Duodenal mucosa (tissue), 2 donors: ENCODE measurements around the gene TNFRSF1B.

Source experiments
- H3K27ac ChIP-seq: one replicate; pipeline ENCODE4 v1.7.0; 2013; ENCODE audit warnings: low read depth, low read length
- H3K27me3 ChIP-seq, 2 donors: one replicate each; pipeline ENCODE4 v1.7.0; 2013; ENCODE audit warnings: low read length in 2 of 2, control low read depth in 1 of 2; ENCODE audit not compliant: insufficient read depth in 2 of 2, control insufficient read depth in 1 of 2
- H3K36me3 ChIP-seq, 2 donors: one replicate each; pipeline ENCODE4 v1.7.0; 2013; ENCODE audit warnings: low read length in 2 of 2, control low read depth in 1 of 2; ENCODE audit not compliant: insufficient read depth in 2 of 2, control insufficient read depth in 1 of 2
- H3K4me1 ChIP-seq, 2 donors: one replicate each; pipeline ENCODE4 v1.7.0; 2013; ENCODE audit warnings: low read length in 2 of 2, control low read depth in 1 of 2; ENCODE audit not compliant: insufficient read depth in 2 of 2, control insufficient read depth in 1 of 2
- H3K4me3 ChIP-seq, 2 donors: one replicate each; pipeline ENCODE4 v1.7.0; 2013; ENCODE audit warnings: low read length in 2 of 2, low read depth in 1 of 2
- H3K9ac ChIP-seq, 2 donors: one replicate each; pipeline ENCODE4 v1.7.0; 2013; ENCODE audit warnings: low read length in 2 of 2, low read depth in 1 of 2
- H3K9me3 ChIP-seq, 2 donors: one replicate each; pipeline ENCODE4 v1.7.0; 2013; ENCODE audit warnings: low read length in 2 of 2, control low read depth in 1 of 2; ENCODE audit not compliant: control insufficient read depth in 1 of 2

Gene TNFRSF1B

DNA sequence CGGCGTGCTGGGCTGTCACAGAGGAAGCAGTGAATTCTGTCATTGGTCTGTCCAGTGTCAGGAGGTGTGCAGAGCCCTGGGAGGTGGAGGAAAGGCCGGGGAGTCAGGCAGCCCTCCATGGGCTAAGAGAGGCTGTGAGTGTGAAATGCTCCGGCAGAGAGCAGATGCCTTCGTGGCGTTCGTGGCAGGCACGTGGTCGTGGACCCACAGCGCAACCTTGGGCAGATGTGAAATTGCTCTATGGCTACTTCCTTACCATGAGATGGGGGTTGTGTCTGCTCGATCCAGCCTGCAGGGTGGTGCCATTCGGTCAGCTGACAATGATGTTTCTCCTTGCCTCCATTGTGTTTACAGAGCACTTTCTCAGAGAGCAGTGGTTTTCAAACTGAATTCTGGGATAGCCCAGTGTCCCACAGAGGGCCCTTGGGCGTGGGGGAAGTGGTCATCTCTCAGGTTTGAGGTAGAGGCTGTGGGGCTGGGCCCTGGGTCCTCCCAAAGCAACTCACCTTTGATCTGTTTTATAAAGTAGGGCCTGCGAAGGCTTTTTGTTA lies 27.9 kb downstream of the TNFRSF1B start:
- Histone ChIP-seq H3K9me3 (no peaks in the 10 kb centered on the region), H3K9ac (no peak overlapping the region), H3K4me3 (no peak overlapping the region), H3K4me1 (no peaks in the 10 kb centered on the region), H3K27ac (no peak overlapping the region), H3K36me3 (peaks cover 25 to 60% of the 10 kb centered on the region in 2 donors), H3K27me3 (no peaks in the 10 kb centered on the region)

DNA sequence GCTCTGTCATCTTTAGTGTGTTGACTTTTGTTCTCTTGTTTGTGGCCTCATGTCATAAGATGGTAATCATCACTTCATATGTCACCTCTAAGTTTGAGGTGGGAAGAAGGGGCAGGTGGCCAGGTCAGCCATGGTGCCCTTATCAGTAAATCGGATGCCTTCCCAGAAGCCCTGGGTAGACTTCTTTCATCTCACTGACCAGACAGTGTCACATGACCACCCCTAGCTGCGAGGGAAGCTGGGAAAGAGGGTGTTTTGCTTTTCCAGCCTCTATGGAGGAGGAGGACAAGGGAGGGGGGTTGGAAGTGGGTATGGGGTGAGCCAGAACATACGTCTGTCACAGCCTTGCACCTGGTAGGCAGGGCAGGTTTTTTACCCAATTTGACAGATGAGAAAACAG lies 28.6 kb downstream of the TNFRSF1B start:
- no peak overlapping the region for H3K4me3 ChIP-seq
- H3K27ac ChIP-seq = no peak overlapping the region
- H3K9ac ChIP-seq = no peak overlapping the region
- H3K9me3 ChIP-seq = no peaks in the 10 kb centered on the region
- H3K4me1 ChIP-seq = no peaks in the 10 kb centered on the region
- H3K36me3 ChIP-seq = peaks cover 25 to 61% of the 10 kb centered on the region in 2 donors
- no peaks in the 10 kb centered on the region for H3K27me3 ChIP-seq

DNA sequence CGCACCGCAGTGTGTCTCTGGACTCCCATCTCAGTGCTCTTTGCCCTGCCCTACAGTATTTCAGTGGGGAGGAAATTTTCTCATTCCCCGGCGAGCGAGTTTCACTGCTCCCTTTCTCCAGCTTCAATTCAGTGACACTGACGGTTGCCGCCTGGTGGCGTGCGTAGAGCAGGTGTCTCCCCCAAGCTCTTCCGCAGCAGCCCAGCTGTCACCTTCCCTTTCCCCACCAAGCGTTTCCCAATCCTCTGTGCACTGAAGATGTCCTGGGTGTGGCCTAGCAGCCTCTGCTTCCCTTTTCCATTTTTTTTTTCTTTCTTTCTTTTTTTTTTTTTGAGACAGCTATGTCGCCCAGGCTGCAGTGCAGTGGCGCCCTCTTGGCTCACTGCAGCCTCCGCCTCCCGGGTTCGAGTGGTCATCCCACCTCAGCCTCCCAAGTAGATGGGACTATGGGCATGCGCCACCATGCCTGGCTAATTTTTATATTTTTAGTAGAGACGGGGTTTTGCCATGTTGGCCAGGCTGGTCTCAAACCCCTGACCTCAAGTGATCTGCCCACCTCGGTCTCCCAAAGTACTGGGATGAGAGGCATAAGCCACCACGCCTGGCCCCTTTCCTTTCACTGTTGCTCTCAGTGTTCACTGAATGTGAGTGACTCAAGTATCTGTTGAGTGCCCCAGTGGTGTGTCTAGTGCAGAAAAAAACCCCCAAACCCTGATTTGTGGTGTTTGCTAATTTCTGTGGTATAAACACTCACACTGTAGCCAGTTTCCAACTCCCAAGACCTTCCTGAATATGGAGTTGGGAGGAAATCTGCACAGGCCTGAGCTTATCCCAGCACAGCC lies 30.1 kb downstream of the TNFRSF1B start:
- Histone ChIP-seq H3K27ac (no peak overlapping the region), H3K27me3 (no peaks in the 10 kb centered on the region), H3K9me3 (no peaks in the 10 kb centered on the region), H3K4me3 (no peak overlapping the region), H3K36me3 (peaks cover 24 to 56% of the 10 kb centered on the region in 2 donors), H3K9ac (no peak overlapping the region), H3K4me1 (no peaks in the 10 kb centered on the region)

DNA sequence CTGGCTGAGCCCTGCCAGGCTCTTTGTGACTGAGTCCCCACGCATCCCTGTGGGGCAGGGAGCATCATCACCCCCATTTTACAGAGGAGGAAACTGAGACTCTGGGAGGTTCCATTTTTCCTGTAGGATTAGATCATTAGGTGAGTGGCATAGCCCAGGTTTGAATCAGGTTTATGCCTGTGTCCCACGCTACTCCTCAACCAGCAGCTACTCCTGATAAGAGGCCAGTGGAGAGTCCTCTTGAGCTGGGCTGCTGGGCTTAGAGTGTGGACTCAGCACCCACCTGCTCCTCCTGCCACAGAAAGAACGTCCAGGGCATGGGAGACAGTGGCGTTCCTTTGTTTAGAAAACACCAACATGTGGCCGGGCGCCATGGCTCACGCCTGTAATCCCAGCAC lies 30.7 kb downstream of the TNFRSF1B start:
- no peak overlapping the region for H3K9ac ChIP-seq
- no peaks in the 10 kb centered on the region for H3K27me3 ChIP-seq
- peaks cover 18 to 57% of the 10 kb centered on the region in 2 donors for H3K36me3 ChIP-seq
- H3K9me3 ChIP-seq = no peaks in the 10 kb centered on the region
- no peaks in the 10 kb centered on the region for H3K4me1 ChIP-seq
- H3K4me3 ChIP-seq = no peak overlapping the region
- no peak overlapping the region for H3K27ac ChIP-seq

DNA sequence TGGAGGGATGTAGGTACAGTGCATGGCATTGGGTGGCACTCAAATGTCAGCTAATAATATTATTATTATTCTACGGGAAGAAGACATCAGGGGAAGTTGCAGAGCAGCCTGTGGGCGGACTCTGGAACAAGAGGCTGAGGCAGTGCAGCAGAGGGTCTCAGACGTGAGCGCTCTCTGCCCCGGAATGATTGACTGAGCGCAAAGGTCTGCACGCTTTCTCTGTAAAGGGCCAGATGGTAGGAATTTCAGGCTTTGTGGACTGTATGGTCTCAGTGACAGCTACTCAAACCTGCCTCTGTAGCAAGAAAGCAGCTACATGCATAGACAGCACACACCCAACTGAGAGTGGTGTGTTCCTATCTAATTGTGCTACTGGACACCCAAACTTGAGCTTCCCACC lies 33.4 kb downstream of the TNFRSF1B start:
- Histone ChIP-seq H3K9ac (no peak overlapping the region), H3K9me3 (no peaks in the 10 kb centered on the region), H3K27me3 (no peaks in the 10 kb centered on the region), H3K4me3 (no peak overlapping the region), H3K36me3 (peaks cover 12 to 50% of the 10 kb centered on the region in 2 donors), H3K27ac (no peak overlapping the region), H3K4me1 (no peaks in the 10 kb centered on the region)

DNA sequence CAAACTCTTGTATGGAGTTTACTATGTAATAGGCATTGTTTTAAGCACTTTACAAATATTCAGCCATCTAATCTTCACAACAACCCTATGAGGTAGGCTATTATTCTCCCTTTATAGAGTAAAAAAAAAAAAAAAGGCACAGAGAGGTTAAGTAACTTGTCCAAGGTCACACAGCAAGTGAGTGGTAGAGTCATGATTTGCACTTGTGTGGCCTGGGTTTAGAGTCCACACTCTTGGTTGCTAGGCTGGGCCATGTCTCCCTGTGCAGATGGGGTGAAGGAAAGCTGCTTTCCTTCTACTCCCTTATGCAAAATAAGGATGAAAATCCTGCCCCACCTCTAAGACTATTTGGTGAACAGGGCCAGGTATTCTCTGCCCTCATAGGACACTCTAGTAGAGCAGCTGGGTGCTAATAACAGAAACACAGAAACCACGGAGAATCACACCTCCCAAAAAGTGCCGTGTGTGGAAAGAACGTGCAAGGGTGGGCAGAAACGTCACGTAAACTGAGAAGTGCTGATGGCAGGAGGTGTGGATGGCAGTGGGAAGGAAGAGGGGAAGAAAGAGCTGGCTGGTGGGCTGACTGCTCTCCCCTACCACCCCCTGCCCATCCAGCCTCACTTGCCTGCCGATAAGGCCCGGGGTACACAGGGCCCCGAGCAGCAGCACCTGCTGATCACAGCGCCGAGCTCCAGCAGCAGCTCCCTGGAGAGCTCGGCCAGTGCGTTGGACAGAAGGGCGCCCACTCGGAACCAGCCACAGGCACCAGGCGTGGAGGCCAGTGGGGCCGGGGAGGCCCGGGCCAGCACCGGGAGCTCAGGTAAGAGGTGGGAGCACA lies 34.8 kb downstream of the TNFRSF1B start:
- Histone ChIP-seq H3K4me3 (no peak overlapping the region), H3K9me3 (no peaks in the 10 kb centered on the region)

DNA sequence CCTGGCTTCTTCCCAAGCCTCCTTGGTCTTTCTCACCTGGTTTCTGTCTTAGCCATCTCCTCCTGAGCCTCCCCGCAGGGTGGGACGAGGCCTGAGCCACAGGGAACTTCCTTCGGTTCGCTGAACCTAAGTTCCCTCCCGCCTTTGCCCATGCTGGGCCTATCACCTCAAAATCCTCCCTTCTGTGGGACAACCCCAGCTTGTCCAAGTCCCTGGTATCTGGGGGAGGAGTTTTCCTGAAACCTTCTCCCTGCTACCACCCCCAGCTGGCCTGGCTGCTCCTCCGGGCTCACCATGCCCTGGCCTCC lies 35.4 kb downstream of the TNFRSF1B start:
- H3K27me3 ChIP-seq = no peaks in the 10 kb centered on the region
- no peaks in the 10 kb centered on the region for H3K9me3 ChIP-seq
- H3K27ac ChIP-seq = no peak overlapping the region
- no peaks in the 10 kb centered on the region for H3K4me1 ChIP-seq
- peaks cover 15 to 45% of the 10 kb centered on the region in 2 donors for H3K36me3 ChIP-seq
- no peak overlapping the region for H3K9ac ChIP-seq
- H3K4me3 ChIP-seq = no peak overlapping the region

More for the DNA sequence above, 34.8 kb downstream of the TNFRSF1B start:
- H3K36me3 ChIP-seq = peaks cover 12 to 43% of the 10 kb centered on the region in 2 donors
- H3K4me1 ChIP-seq = no peaks in the 10 kb centered on the region
- no peak overlapping the region for H3K9ac ChIP-seq
- H3K27me3 ChIP-seq = no peaks in the 10 kb centered on the region
- no peak overlapping the region for H3K27ac ChIP-seq

DNA sequence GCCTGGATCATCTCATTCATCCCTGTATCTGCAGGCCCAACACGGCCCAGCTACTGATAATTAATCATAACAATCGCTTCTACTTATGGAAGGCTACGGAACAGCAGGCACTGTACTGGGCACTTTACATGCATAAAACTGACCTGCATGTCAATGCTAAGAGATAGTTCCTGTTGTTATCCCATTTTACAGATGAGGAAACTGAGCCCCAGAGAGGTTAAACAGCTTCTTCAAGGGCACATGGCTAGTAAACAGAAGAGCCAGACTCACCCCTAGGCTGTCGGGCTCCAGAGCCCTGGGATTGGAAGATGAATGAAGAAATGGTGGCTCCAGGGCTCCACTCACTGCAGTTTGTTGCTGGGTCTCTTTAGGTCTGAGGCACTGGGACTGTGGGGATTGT lies 35.8 kb downstream of the TNFRSF1B start:
- Histone ChIP-seq H3K4me3 (no peak overlapping the region), H3K4me1 (no peaks in the 10 kb centered on the region), H3K27me3 (no peaks in the 10 kb centered on the region), H3K9me3 (no peaks in the 10 kb centered on the region), H3K36me3 (peaks cover 20 to 45% of the 10 kb centered on the region in 2 donors), H3K9ac (no peak overlapping the region), H3K27ac (no peak overlapping the region)

DNA sequence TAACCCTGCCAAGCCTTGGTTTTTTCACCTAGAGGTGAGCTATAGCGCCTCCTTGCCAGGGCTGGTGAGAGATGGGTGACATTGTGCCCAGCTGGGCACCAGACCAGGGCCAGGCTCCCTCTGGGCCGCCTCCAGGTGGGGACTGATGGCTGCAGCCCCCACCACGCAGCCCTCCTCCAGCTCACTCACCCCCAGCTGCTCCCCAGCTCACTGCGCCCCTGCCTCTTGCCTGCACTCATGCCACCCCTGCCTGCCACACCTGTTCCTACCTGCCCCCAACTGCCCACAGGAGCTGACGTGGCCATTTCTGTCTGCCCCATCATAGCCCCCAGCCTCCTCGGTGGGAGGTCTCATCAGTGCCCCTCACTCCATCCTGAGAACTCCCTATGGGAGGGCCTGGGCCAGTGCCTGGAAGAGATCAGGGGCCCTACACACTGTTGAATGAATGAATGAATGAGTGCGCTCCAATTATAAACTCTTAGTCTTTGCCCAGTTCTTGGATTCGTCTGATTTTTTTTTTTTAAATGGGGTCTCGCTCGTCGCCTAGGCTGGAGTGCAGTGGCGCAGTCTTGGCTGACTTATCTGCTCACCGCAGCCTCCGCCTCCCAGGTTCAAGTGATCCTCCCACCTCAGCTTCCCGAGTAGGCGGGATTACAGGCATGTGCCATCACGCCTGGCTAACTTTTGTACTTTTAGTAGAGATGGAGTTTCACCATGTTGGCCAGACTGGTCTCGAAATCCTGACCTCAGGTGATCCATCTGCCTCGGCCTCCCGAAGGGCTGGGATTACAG lies 36.6 kb downstream of the TNFRSF1B start:
- peaks cover 16 to 41% of the 10 kb centered on the region in 2 donors for H3K36me3 ChIP-seq
- no peak overlapping the region for H3K9ac ChIP-seq
- no peaks in the 10 kb centered on the region for H3K9me3 ChIP-seq
- H3K27ac ChIP-seq = no peak overlapping the region
- no peaks in the 10 kb centered on the region for H3K4me1 ChIP-seq
- no peaks in the 10 kb centered on the region for H3K27me3 ChIP-seq
- no peak overlapping the region for H3K4me3 ChIP-seq
